ENCODE measurements around the gene FBN2.

FBN2 gene

DNA sequence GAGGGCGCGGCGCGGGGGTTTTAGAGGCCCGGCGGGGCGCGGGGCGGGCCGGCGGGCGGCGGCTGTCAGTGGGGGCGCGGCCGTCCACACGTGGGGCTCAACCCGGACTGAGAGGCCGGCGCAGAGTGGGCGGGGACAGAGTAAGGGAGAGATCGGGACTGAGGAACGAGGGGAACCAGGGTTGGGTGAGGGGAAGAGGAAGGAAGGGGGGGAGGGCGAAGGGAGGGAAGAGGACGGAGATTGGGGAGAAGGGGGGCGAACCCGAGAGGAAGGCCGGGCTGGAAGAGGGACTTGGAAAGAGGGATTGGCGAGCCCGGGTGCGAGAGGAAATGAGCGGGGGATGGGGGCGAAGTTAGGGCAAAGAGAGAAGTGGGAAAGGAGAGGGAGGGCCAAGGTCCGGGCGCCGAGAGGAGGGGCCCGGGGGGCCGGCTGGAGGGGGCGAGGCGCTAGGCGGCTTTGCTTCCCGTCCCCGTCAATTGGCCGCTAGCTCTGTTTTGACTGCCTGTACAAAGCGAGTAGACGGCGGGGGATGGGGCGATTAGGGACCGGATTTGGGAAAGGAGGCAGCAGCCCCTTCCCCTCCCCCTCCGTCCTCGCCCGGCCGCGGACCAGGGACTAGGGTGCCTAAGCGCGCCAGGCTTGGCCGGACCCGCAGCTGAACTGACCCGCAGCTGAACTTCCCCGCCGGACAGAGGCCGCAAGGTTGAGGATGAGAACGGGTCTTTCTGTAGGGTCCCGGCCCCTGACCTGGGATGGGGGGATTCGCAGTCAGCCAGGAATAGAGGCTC, 399 bp upstream of the FBN2 start:
- TF ChIP-seq, protein P1, sequence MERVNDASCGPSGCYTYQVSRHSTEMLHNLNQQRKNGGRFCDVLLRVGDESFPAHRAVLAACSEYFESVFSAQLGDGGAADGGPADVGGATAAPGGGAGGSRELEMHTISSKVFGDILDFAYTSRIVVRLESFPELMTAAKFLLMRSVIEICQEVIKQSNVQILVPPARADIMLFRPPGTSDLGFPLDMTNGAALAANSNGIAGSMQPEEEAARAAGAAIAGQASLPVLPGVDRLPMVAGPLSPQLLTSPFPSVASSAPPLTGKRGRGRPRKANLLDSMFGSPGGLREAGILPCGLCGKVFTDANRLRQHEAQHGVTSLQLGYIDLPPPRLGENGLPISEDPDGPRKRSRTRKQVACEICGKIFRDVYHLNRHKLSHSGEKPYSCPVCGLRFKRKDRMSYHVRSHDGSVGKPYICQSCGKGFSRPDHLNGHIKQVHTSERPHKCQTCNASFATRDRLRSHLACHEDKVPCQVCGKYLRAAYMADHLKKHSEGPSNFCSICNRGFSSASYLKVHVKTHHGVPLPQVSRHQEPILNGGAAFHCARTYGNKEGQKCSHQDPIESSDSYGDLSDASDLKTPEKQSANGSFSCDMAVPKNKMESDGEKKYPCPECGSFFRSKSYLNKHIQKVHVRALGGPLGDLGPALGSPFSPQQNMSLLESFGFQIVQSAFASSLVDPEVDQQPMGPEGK (CRISPR knock-in tag; IDR thresholded peaks at IDR 0.05; ENCODE audit: borderline replicate concordance) = no peak
- TF ChIP-seq TCF4 (CRISPR knock-in tag; IDR thresholded peaks at IDR 0.05; ENCODE audit: borderline replicate concordance) (no peak), SNAI2 (CRISPR knock-in tag; IDR thresholded peaks at IDR 0.05) (no peak), ZNF565 (CRISPR knock-in tag; conservative IDR thresholded peaks at IDR 0.05; ENCODE audit: low read depth) (no peak), ARNTL (CRISPR knock-in tag; IDR thresholded peaks at IDR 0.05; ENCODE audit: borderline replicate concordance, low read depth) (no peak), TOX (CRISPR knock-in tag; IDR thresholded peaks at IDR 0.05; ENCODE audit: borderline replicate concordance) (no peak), PPARA (CRISPR knock-in tag; IDR thresholded peaks at IDR 0.05; ENCODE audit: borderline replicate concordance) (no peak), CSDC2 (CRISPR knock-in tag; IDR thresholded peaks at IDR 0.05) (no peak), GLIS3 (CRISPR knock-in tag; IDR thresholded peaks at IDR 0.05) (no peak), ZFP3 (CRISPR knock-in tag; IDR thresholded peaks at IDR 0.05) (no peak), RARB (CRISPR knock-in tag; IDR thresholded peaks at IDR 0.05) (no peak), ZNF70 (CRISPR knock-in tag; IDR thresholded peaks at IDR 0.05) (no peak), ESRRG (CRISPR knock-in tag; IDR thresholded peaks at IDR 0.05) (no peak), OSR1 (CRISPR knock-in tag; IDR thresholded peaks at IDR 0.05) (no peak)
- TF ChIP-seq, protein P2, sequence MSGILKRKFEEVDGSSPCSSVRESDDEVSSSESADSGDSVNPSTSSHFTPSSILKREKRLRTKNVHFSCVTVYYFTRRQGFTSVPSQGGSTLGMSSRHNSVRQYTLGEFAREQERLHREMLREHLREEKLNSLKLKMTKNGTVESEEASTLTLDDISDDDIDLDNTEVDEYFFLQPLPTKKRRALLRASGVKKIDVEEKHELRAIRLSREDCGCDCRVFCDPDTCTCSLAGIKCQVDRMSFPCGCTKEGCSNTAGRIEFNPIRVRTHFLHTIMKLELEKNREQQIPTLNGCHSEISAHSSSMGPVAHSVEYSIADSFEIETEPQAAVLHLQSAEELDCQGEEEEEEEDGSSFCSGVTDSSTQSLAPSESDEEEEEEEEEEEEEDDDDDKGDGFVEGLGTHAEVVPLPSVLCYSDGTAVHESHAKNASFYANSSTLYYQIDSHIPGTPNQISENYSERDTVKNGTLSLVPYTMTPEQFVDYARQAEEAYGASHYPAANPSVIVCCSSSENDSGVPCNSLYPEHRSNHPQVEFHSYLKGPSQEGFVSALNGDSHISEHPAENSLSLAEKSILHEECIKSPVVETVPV (CRISPR knock-in tag; IDR thresholded peaks at IDR 0.05) = no peak
- TF ChIP-seq, protein P3, sequence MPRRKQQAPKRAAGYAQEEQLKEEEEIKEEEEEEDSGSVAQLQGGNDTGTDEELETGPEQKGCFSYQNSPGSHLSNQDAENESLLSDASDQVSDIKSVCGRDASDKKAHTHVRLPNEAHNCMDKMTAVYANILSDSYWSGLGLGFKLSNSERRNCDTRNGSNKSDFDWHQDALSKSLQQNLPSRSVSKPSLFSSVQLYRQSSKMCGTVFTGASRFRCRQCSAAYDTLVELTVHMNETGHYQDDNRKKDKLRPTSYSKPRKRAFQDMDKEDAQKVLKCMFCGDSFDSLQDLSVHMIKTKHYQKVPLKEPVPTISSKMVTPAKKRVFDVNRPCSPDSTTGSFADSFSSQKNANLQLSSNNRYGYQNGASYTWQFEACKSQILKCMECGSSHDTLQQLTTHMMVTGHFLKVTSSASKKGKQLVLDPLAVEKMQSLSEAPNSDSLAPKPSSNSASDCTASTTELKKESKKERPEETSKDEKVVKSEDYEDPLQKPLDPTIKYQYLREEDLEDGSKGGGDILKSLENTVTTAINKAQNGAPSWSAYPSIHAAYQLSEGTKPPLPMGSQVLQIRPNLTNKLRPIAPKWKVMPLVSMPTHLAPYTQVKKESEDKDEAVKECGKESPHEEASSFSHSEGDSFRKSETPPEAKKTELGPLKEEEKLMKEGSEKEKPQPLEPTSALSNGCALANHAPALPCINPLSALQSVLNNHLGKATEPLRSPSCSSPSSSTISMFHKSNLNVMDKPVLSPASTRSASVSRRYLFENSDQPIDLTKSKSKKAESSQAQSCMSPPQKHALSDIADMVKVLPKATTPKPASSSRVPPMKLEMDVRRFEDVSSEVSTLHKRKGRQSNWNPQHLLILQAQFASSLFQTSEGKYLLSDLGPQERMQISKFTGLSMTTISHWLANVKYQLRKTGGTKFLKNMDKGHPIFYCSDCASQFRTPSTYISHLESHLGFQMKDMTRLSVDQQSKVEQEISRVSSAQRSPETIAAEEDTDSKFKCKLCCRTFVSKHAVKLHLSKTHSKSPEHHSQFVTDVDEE (CRISPR knock-in tag; IDR thresholded peaks at IDR 0.05) = no peak
- TF ChIP-seq, protein P4, sequence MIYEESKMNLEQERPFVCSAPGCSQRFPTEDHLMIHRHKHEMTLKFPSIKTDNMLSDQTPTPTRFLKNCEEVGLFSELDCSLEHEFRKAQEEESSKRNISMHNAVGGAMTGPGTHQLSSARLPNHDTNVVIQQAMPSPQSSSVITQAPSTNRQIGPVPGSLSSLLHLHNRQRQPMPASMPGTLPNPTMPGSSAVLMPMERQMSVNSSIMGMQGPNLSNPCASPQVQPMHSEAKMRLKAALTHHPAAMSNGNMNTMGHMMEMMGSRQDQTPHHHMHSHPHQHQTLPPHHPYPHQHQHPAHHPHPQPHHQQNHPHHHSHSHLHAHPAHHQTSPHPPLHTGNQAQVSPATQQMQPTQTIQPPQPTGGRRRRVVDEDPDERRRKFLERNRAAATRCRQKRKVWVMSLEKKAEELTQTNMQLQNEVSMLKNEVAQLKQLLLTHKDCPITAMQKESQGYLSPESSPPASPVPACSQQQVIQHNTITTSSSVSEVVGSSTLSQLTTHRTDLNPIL (CRISPR knock-in tag; IDR thresholded peaks at IDR 0.05; ENCODE audit: low read depth) = no peak
- TF ChIP-seq, protein P5, sequence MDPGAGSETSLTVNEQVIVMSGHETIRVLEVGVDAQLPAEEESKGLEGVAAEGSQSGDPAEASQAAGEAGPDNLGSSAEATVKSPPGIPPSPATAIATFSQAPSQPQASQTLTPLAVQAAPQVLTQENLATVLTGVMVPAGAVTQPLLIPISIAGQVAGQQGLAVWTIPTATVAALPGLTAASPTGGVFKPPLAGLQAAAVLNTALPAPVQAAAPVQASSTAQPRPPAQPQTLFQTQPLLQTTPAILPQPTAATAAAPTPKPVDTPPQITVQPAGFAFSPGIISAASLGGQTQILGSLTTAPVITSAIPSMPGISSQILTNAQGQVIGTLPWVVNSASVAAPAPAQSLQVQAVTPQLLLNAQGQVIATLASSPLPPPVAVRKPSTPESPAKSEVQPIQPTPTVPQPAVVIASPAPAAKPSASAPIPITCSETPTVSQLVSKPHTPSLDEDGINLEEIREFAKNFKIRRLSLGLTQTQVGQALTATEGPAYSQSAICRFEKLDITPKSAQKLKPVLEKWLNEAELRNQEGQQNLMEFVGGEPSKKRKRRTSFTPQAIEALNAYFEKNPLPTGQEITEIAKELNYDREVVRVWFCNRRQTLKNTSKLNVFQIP (CRISPR knock-in tag; IDR thresholded peaks at IDR 0.05; ENCODE audit: borderline replicate concordance, low read depth) = no peak
- ATAC-seq = peak; percentile 77

DNA sequence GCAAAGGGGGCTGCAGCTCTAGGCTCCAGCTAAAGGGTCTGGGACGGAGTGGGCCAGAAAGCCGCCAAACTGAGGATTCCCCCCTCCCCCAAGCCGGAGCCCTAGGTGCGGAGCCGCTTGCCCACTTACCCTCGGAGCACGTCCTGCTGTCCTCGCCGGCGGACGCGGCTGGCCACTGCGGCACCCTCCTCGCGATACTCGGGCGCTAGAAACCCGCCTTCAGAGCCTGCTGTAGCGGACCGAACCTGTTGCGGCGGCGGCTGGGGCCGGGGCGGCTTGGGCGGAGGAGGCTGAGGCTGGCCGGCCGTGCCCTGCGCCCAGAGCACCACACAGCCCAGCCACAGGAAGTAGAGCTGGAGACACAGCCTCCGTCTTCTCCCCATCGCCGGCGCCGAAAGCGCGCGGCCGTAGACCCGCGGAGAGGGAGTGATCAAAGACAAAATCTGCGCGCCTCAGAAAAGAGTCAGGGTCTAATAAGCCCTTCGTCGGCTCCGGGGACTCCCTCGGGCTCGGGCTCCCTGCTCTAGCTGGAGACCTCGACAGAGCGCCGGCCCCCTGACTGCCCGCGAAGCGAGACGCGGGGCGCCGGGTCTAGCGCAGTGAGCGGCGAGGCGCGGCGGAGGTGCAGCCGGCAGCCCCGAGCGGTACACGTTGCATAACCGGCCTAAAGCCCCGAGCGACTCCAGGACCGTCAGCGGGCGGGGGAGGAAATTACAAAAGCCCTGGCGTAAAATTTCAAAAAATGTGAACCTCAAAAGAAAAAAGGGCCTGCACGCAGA, 635 bp downstream of the FBN2 start:
- peak; percentile 48 for ATAC-seq
- TF ChIP-seq, protein P1 (CRISPR knock-in tag; IDR thresholded peaks at IDR 0.05; ENCODE audit: borderline replicate concordance) = no peak
- TF ChIP-seq ZFP30 (CRISPR knock-in tag; IDR thresholded peaks at IDR 0.05) = no peak
- TF ChIP-seq PPARA (CRISPR knock-in tag; IDR thresholded peaks at IDR 0.05; ENCODE audit: borderline replicate concordance) = no peak
- no peak for TF ChIP-seq ESRRG (CRISPR knock-in tag; IDR thresholded peaks at IDR 0.05)
- TF ChIP-seq, protein P3 (CRISPR knock-in tag; IDR thresholded peaks at IDR 0.05) = no peak
- TF ChIP-seq OSR1 (CRISPR knock-in tag; IDR thresholded peaks at IDR 0.05) = no peak
- TF ChIP-seq SNAI2 (CRISPR knock-in tag; IDR thresholded peaks at IDR 0.05) = no peak
- no peak for TF ChIP-seq ZNF8 (CRISPR knock-in tag; IDR thresholded peaks at IDR 0.05)
- no peak for TF ChIP-seq ISL1 (CRISPR knock-in tag; IDR thresholded peaks at IDR 0.05)
- TF ChIP-seq ZNF565 (CRISPR knock-in tag; conservative IDR thresholded peaks at IDR 0.05; ENCODE audit: low read depth) = no peak
- TF ChIP-seq BACH2 (CRISPR knock-in tag; IDR thresholded peaks at IDR 0.05; ENCODE audit: borderline replicate concordance) = no peak
- TF ChIP-seq ARNTL (CRISPR knock-in tag; IDR thresholded peaks at IDR 0.05; ENCODE audit: borderline replicate concordance, low read depth) = no peak

Data from SK-N-SH treated with all-trans-retinoic acid at 6 μM for 48 hours (cell line).